AG08395 (cell line): Measurements from ENCODE around the gene MFSD2A.
A peak's percentile ranks its signal among the peaks of the same experiment; 100 is the strongest.
"Not testable (repeated sequence)": the region's sequence is repeated elsewhere in the genome, so short reads cannot be mapped to it uniquely, and the experiment has no call there.

Experiments used
- DNase-seq: peaks from one replicate; pipeline ENCODE4 v3.0.0; 2012; ENCODE audit warnings: mixed read lengths, low spot score

Gene MFSD2A

GRCh38 chr1:40003156-40004093 lies 48.5 kb downstream of the MFSD2A start:
- DNase-seq: no peak

- DNase-seq: no peak
Measured at GRCh38 chr1:40004857-40005256, 49.9 kb downstream of the MFSD2A start.

- not testable (repeated sequence) for DNase-seq
Measured at GRCh38 chr1:40007481-40008034, 52.6 kb downstream of the MFSD2A start.

- no peak for DNase-seq
Measured at GRCh38 chr1:40011198-40011597, 56.3 kb downstream of the MFSD2A start.

- no peak for DNase-seq
Measured at GRCh38 chr1:40014253-40014706, 59.3 kb downstream of the MFSD2A start.

- peak; percentile 84 for DNase-seq
Measured at GRCh38 chr1:40014812-40015594, 60.1 kb downstream of the MFSD2A start.

- DNase-seq: no peak
Measured at GRCh38 chr1:40017951-40018575, 63.1 kb downstream of the MFSD2A start.
